A549 (cell line): ENCODE data around the gene PMAIP1. TPM values are rescaled to one million over a fixed set of nuclear protein-coding genes. Genes with fewer than 3 reads are reported as not detected.
"Not testable (repeated sequence)": the region's sequence is repeated elsewhere in the genome, so short reads cannot be mapped to it uniquely, and the experiment has no call there.

Experiments
- ATAC-seq, 2 experiments: fragments of 200-7000 bp in 1 of 2; fragments of >200 bp in 1 of 2; cut with Nextera tagmentation in 1 of 2; cut with Tn5 transposase in 1 of 2; 3 replicates each; pipeline versions ENCODE4 v1.8.0 to v1.9.1; 2018 to 2020; ENCODE audit warnings: mild to moderate bottlenecking in 1 of 2, moderate library complexity in 1 of 2
- CTCF ChIA-PET: fragments of 300-600 bp; sonication (Branson Sonifier 250); formaldehyde crosslinking; extraction: SDS; loops from one replicate; lab custom pipeline; 2021; ENCODE audit warnings: antibody characterized with exemption, inconsistent platforms; lab: Yijun Ruan, JAX
- POLR2A ChIA-PET: fragments of 350-600 bp; formaldehyde crosslinking; extraction: SDS; loops from one replicate; lab custom pipeline; 2021; ENCODE audit warnings: antibody characterized with exemption, inconsistent platforms; lab: Yijun Ruan, JAX
- DNase-seq, 2 experiments: peaks; one replicate each; pipeline versions ENCODE4 v3.0.0 to v3.0.0-alpha.2; 2011 to 2016; ENCODE audit warnings: low read depth in 1 of 2, low spot score in 1 of 2
- FAIRE-seq: peaks from 2 replicates; lab custom pipeline; 2011; peaks lifted over from hg19 to GRCh38; lab: Jason Lieb, UNC
- H3K27ac ChIP-seq, 2 experiments: fragments of >200 bp; sonication (Bioruptor Twin); formaldehyde crosslinking; 3 replicates each; pipeline ENCODE4 v1.5.1; 2016 to 2017
- H3K4me1 ChIP-seq: fragments of >200 bp; sonication (Bioruptor Twin); formaldehyde crosslinking; 3 replicates; pipeline ENCODE4 v1.6.1; 2016
- H3K4me2 ChIP-seq: fragments of >200 bp; sonication (Bioruptor Twin); formaldehyde crosslinking; 3 replicates; pipeline ENCODE4 v1.6.1; 2016
- H3K4me3 ChIP-seq: fragments of >200 bp; sonication (Bioruptor Twin); formaldehyde crosslinking; 3 replicates; pipeline ENCODE4 v1.5.1; 2016
- H3K9me3 ChIP-seq: fragments of >200 bp; sonication (Bioruptor Twin); formaldehyde crosslinking; 3 replicates; pipeline ENCODE4 v1.6.1; 2016
- BCL3 ChIP-seq: fragments of >200 bp; sonication (Bioruptor Twin); formaldehyde crosslinking; IDR thresholded peaks from 3 replicates; pipeline ENCODE4 v1.6.1; 2016
- BHLHE40 ChIP-seq: IDR thresholded peaks from 2 replicates; pipeline ENCODE4 v1.6.1; 2012; ENCODE audit warnings: low read depth, low read length, inconsistent platforms
- CBX8 ChIP-seq: fragments of 200-600 bp; sonication (generic); IDR thresholded peaks from 2 replicates; pipeline ENCODE4 v1.6.1; 2016
- CEBPB ChIP-seq, 2 experiments: fragments of >200 bp in 1 of 2; sonication (Bioruptor Twin) in 1 of 2; formaldehyde crosslinking in 1 of 2; IDR thresholded peaks; 2 replicates each; pipeline ENCODE4 v1.6.1; 2012 to 2016
- E2F6 ChIP-seq: IDR thresholded peaks from 2 replicates; pipeline ENCODE4 v1.6.1; 2012; ENCODE audit warnings: low read depth, borderline replicate concordance
- ELK1 ChIP-seq: fragments of 150-350 bp; IDR thresholded peaks from 2 replicates; pipeline ENCODE4 v1.6.1; 2014; ENCODE audit warnings: low read depth, mild to moderate bottlenecking, low read length
- FOSB ChIP-seq: fragments of 250-450 bp; sonication (Bioruptor Pico); IDR thresholded peaks from 2 replicates; pipeline ENCODE4 v1.5.0; 2020; ENCODE audit warnings: mild to moderate bottlenecking, moderate library complexity
- GATA3 ChIP-seq: IDR thresholded peaks from 2 replicates; pipeline ENCODE4 v1.6.1; 2012; ENCODE audit warnings: borderline replicate concordance
- HEYL ChIP-seq: fragments of 250-450 bp; sonication (Bioruptor Pico); IDR thresholded peaks from 2 replicates; pipeline ENCODE4 v1.8.0; 2021; ENCODE audit warnings: mild to moderate bottlenecking, moderate library complexity
- JUN ChIP-seq, 2 experiments: fragments of >200 bp; sonication (Bioruptor Twin); formaldehyde crosslinking; IDR thresholded peaks; 2 replicates in 1 of 2; 3 replicates in 1 of 2; pipeline ENCODE4 v1.6.1; 2016 to 2017
- MAX ChIP-seq: IDR thresholded peaks from 2 replicates; pipeline ENCODE4 v1.6.1; 2012
- NPAS2 ChIP-seq: fragments of 250-450 bp; sonication (Bioruptor Pico); IDR thresholded peaks from 2 replicates; pipeline ENCODE4 v1.8.0; 2022; ENCODE audit warnings: mild to moderate bottlenecking, moderate library complexity, borderline replicate concordance
- PHF8 ChIP-seq: fragments of 200-600 bp; sonication (generic); IDR thresholded peaks from 2 replicates; pipeline ENCODE4 v1.6.1; 2016; ENCODE audit warnings: low read depth, mild to moderate bottlenecking, antibody characterized with exemption, moderate library complexity, borderline replicate concordance
- RAD21 ChIP-seq, 2 experiments: fragments of >200 bp in 1 of 2; sonication (Bioruptor Twin) in 1 of 2; formaldehyde crosslinking in 1 of 2; IDR thresholded peaks in 1 of 2; conservative IDR thresholded peaks in 1 of 2; 2 replicates in 1 of 2; 3 replicates in 1 of 2; pipeline ENCODE4 v1.6.1; 2012 to 2018; ENCODE audit warnings: inconsistent platforms in 1 of 2
- RCOR1 ChIP-seq: fragments of 150-350 bp; IDR thresholded peaks from 2 replicates; pipeline ENCODE4 v1.6.1; 2014; ENCODE audit warnings: antibody characterized with exemption, low read length, low read depth
- SREBF2 ChIP-seq: fragments of 450-650 bp; IDR thresholded peaks from 2 replicates; pipeline ENCODE4 v1.6.1; 2014; ENCODE audit warnings: mild to moderate bottlenecking, moderate library complexity
- ZC3H11A ChIP-seq: fragments of 450-650 bp; IDR thresholded peaks from 2 replicates; pipeline ENCODE4 v1.6.1; 2014; ENCODE audit warnings: antibody characterized with exemption, mild to moderate bottlenecking
- ZSCAN20 ChIP-seq: fragments of 250-450 bp; sonication (Bioruptor Pico); IDR thresholded peaks from 2 replicates; pipeline ENCODE4 v1.8.0; 2022; ENCODE audit warnings: mild to moderate bottlenecking, moderate library complexity
- WGBS: methylation state at CpG from one replicate; pipeline ENCODE4 v1.1.6; 2017; ENCODE audit errors: missing lambda C conversion rate; 5-methylcytosine and 5-hydroxymethylcytosine counted together
- polyA plus RNA-seq, 4 experiments: library from polyadenylated mRNA; depleted of rRNA in 3 of 4; stranded (reverse); fragments of >200 nt; fragmentation: RNase III in 1 of 4; extraction: RNeasy Plus Mini Kit Qiagen cat#74134 plus additional on column Dnase treatment in 1 of 4; gene quantifications; 2 replicates in 3 of 4; 3 replicates in 1 of 4; pipeline ENCODE4 v1.2.3, GENCODE V29; 2011 to 2017

The PMAIP1 gene
- polyA plus RNA-seq, 2 of the 4 experiments (the other 2 are of a cell fraction) = 9.7 to 40.3 TPM

- DNase-seq (no peak), ATAC-seq (no peak), FAIRE-seq (no peak)
- H3K9me3 ChIP-seq = no peaks in the 10 kb centered on the region
- peaks cover 31% of the 10 kb centered on the region for H3K4me1 ChIP-seq
- H3K4me2 ChIP-seq = peak overlapping the region; percentile 34; the same call in 2 of the 3 replicates
- ChIA-PET POLR2A (interaction anchor here (1.8 kb wide), 1 partner anchor 14 kb away, joined by 8 read pairs; the partner anchor contains the start of gene PMAIP1), CTCF (interaction anchor here (0.9 to 1.6 kb wide), 2 partner anchors 9 to 15 kb away, joined by 3 read pairs; no protein-coding TSS in a partner anchor)
- 60% methylated on average over 6 of the region's 6 CpGs for WGBS
- peak overlapping the region; percentile 53 to 70; a peak in 5 of 6 replicates for H3K27ac ChIP-seq
- H3K4me3 ChIP-seq = no peak overlapping the region
- TF ChIP-seq BHLHE40 = no peak
- no peak for TF ChIP-seq HEYL (CRISPR knock-in tag)
- TF ChIP-seq CBX8 = no peak
- no peak for TF ChIP-seq FOSB (CRISPR knock-in tag)
- no peak for TF ChIP-seq JUN (IDR thresholded peaks at IDR 0.05)
- TF ChIP-seq CEBPB (IDR thresholded peaks at IDR 0.05) = no peak
- TF ChIP-seq SREBF2 = no peak
- no peak for TF ChIP-seq GATA3
- TF ChIP-seq E2F6 = no peak
- TF ChIP-seq PHF8 = no peak
- TF ChIP-seq ZSCAN20 = no peak
- no peak for TF ChIP-seq MAX
- TF ChIP-seq BCL3 = no peak
- no peak for TF ChIP-seq NPAS2
- TF ChIP-seq RAD21 (conservative IDR thresholded peaks at IDR 0.05 in 1 of 2, IDR thresholded peaks at IDR 0.05 in 1 of 2) = no peak
- TF ChIP-seq RCOR1 = no peak
Measured at GRCh38 chr18:59885579-59886163, 14.1 kb upstream of the PMAIP1 start.

GRCh38 chr18:59886399-59886798, 13.4 kb upstream of the PMAIP1 start:
- POLR2A ChIA-PET, H3K27ac ChIP-seq, H3K4me2 ChIP-seq, DNase-seq, CTCF ChIA-PET, H3K4me3 ChIP-seq, ATAC-seq, FAIRE-seq, H3K9me3 ChIP-seq: not testable (repeated sequence)
- peaks cover 24% of the 10 kb centered on the region for H3K4me1 ChIP-seq
- 81% methylated on average over 3 of the region's 3 CpGs for WGBS

- FAIRE-seq (no peak), DNase-seq (no peak), ATAC-seq (no peak)
- Histone ChIP-seq H3K27ac (no peak overlapping the region), H3K4me3 (no peak overlapping the region), H3K4me2 (no peak overlapping the region), H3K9me3 (no peaks in the 10 kb centered on the region), H3K4me1 (no peaks in the 10 kb centered on the region)
- TF ChIP-seq ELK1 (no peak), ZC3H11A (peak; percentile 66)
- ChIA-PET POLR2A (no interaction called here), CTCF (interaction anchor here (1.0 kb wide), 1 partner anchor 14 kb away, joined by 3 read pairs; no protein-coding TSS in a partner anchor)
- 79% methylated on average over 3 of the region's 3 CpGs for WGBS
Measured at GRCh38 chr18:59892123-59892522, 7.7 kb upstream of the PMAIP1 start.
